Vagina (tissue), 2 donors: ENCODE measurements around the gene CEP63. TPM values are rescaled to one million over a fixed set of nuclear protein-coding genes. Genes with fewer than 3 reads are reported as not detected.
A peak's percentile ranks its signal among the peaks of the same experiment; 100 is the strongest.

Experiments
- DNase-seq, 2 donors: peaks; one replicate each; pipeline ENCODE4 v3.0.0-alpha.2; 2017; ENCODE audit errors: extremely low spot score in 2 of 2
- H3K27ac ChIP-seq: fragments of 200-600 bp; sonication (generic); one replicate; pipeline ENCODE4 v1.5.1; 2019
- H3K27me3 ChIP-seq: fragments of 200-600 bp; sonication (generic); one replicate; pipeline ENCODE4 v1.5.1; 2019
- H3K36me3 ChIP-seq, 2 donors: fragments of 200-600 bp; sonication (generic); one replicate each; pipeline ENCODE4 v1.5.1; 2017 to 2019
- H3K4me1 ChIP-seq: fragments of 200-600 bp; sonication (generic); one replicate; pipeline ENCODE4 v1.5.1; 2019
- H3K4me3 ChIP-seq, 2 donors: fragments of 200-600 bp; sonication (generic); 1 replicate in 1 of 2; 2 replicates in 1 of 2; pipeline ENCODE4 v1.5.1; 2016 to 2019
- H3K9me3 ChIP-seq: fragments of 200-600 bp; sonication (generic); one replicate; pipeline ENCODE4 v1.5.1; 2019
- CTCF ChIP-seq, 3 experiments: fragments of 450-650 bp in 2 of 3; fragments of 200-600 bp in 1 of 3; sonication (generic) in 1 of 3; IDR thresholded peaks; one replicate each; pipeline ENCODE4 v1.5.1; 2017 to 2019; ENCODE audit warnings: antibody characterized with exemption in 3 of 3, mild to moderate bottlenecking in 2 of 3, moderate library complexity in 2 of 3
- POLR2A ChIP-seq, 2 donors: fragments of 450-650 bp; IDR thresholded peaks; one replicate each; pipeline ENCODE4 v1.6.1; 2017; ENCODE audit warnings: antibody characterized with exemption in 2 of 2, mild to moderate bottlenecking in 2 of 2, moderate library complexity in 2 of 2
- POLR2AphosphoS5 ChIP-seq, 2 donors: sonication (generic); formaldehyde crosslinking; IDR thresholded peaks; one replicate each; pipeline ENCODE4 v1.9.0; 2017; ENCODE audit warnings: antibody characterized with exemption in 2 of 2, mild to moderate bottlenecking in 2 of 2, low read depth in 1 of 2; ENCODE audit not compliant: insufficient read depth in 1 of 2
- intact Hi-C: fragments of 100-400 bp; cut with DNase I; formaldehyde crosslinking; loops from one replicate; pipeline ENCODE4 v1.15.1; 2023
- total RNA-seq: library from RNA; depleted of rRNA; stranded (reverse); fragments of >200 nt; gene quantifications from one replicate; pipeline ENCODE4 v1.2.3, GENCODE V29; 2016

Gene CEP63
- total RNA-seq, 1 donor from 2014 or later, result 12.5 TPM

GRCh38 chr3:134601539-134602439 lies 115.9 kb downstream of the CEP63 start:
- peak in 1 of 2 donors; percentile 91 for DNase-seq
- Histone ChIP-seq H3K36me3 (no peaks in the 10 kb centered on the region), H3K27ac (no peak overlapping the region), H3K4me1 (no peaks in the 10 kb centered on the region), H3K27me3 (no peaks in the 10 kb centered on the region), H3K4me3 (no peak overlapping the region), H3K9me3 (no peaks in the 10 kb centered on the region)
- intact Hi-C loops, result loop anchor here (10.0 kb wide), 1 partner anchor 1293 kb away; no protein-coding TSS in a partner anchor
- no peak for TF ChIP-seq POLR2A (IDR thresholded peaks at IDR 0.05)
- TF ChIP-seq CTCF (IDR thresholded peaks at IDR 0.05), result no peak
- no peak for TF ChIP-seq POLR2AphosphoS5 (IDR thresholded peaks at IDR 0.05; ENCODE audit: insufficient read depth in 1 of 2, low read depth in 1 of 2)

GRCh38 chr3:134602440-134602814 lies 116.6 kb downstream of the CEP63 start:
- H3K4me3 ChIP-seq, result no peak overlapping the region
- H3K27me3 ChIP-seq, result no peaks in the 10 kb centered on the region
- no peaks in the 10 kb centered on the region for H3K9me3 ChIP-seq
- no peaks in the 10 kb centered on the region for H3K4me1 ChIP-seq
- H3K27ac ChIP-seq, result no peak overlapping the region
- intact Hi-C loops, result loop anchor here (10.0 kb wide), 1 partner anchor 1292 kb away; no protein-coding TSS in a partner anchor
- peak in 1 of 2 donors; percentile 94 for DNase-seq
- TF ChIP-seq CTCF (IDR thresholded peaks at IDR 0.05) (no peak), POLR2A (IDR thresholded peaks at IDR 0.05) (no peak), POLR2AphosphoS5 (IDR thresholded peaks at IDR 0.05; ENCODE audit: insufficient read depth in 1 of 2, low read depth in 1 of 2) (no peak)
- no peaks in the 10 kb centered on the region for H3K36me3 ChIP-seq

GRCh38 chr3:134603480-134603879 lies 117.6 kb downstream of the CEP63 start:
- Histone ChIP-seq H3K4me3 (no peak overlapping the region), H3K27ac (no peak overlapping the region), H3K36me3 (no peaks in the 10 kb centered on the region), H3K4me1 (no peaks in the 10 kb centered on the region), H3K27me3 (no peaks in the 10 kb centered on the region), H3K9me3 (no peaks in the 10 kb centered on the region)
- intact Hi-C loops, result loop anchor here (10.0 kb wide), 1 partner anchor 1291 kb away; no protein-coding TSS in a partner anchor
- DNase-seq, result peak in 1 of 2 donors; percentile 84
- TF ChIP-seq CTCF (IDR thresholded peaks at IDR 0.05), result no peak
- TF ChIP-seq POLR2AphosphoS5 (IDR thresholded peaks at IDR 0.05; ENCODE audit: insufficient read depth in 1 of 2, low read depth in 1 of 2), result no peak
- no peak for TF ChIP-seq POLR2A (IDR thresholded peaks at IDR 0.05)

- Histone ChIP-seq H3K36me3 (no peaks in the 10 kb centered on the region), H3K27ac (no peak overlapping the region), H3K4me1 (no peaks in the 10 kb centered on the region), H3K27me3 (no peaks in the 10 kb centered on the region), H3K9me3 (no peaks in the 10 kb centered on the region), H3K4me3 (no peak overlapping the region)
- intact Hi-C loops, result loop anchor here (10.0 kb wide), 1 partner anchor 1291 kb away; no protein-coding TSS in a partner anchor
- no peak for TF ChIP-seq POLR2AphosphoS5 (IDR thresholded peaks at IDR 0.05; ENCODE audit: insufficient read depth in 1 of 2, low read depth in 1 of 2)
- no peak for TF ChIP-seq CTCF (IDR thresholded peaks at IDR 0.05)
- no peak for TF ChIP-seq POLR2A (IDR thresholded peaks at IDR 0.05)
- peak in 1 of 2 donors; percentile 77 for DNase-seq
These were observed 118.1 kb downstream of the CEP63 start for GRCh38 chr3:134603956-134604355.

- DNase-seq, result peak; percentile 77 to 79
- Histone ChIP-seq H3K27me3 (no peaks in the 10 kb centered on the region), H3K4me3 (no peak overlapping the region), H3K36me3 (no peaks in the 10 kb centered on the region), H3K9me3 (no peaks in the 10 kb centered on the region), H3K27ac (no peak overlapping the region), H3K4me1 (no peaks in the 10 kb centered on the region)
- TF ChIP-seq POLR2A (IDR thresholded peaks at IDR 0.05), result no peak
- TF ChIP-seq POLR2AphosphoS5 (IDR thresholded peaks at IDR 0.05; ENCODE audit: insufficient read depth in 1 of 2, low read depth in 1 of 2), result no peak
- TF ChIP-seq CTCF (IDR thresholded peaks at IDR 0.05), result no peak
- intact Hi-C loops, result loop anchor here (10.0 kb wide), 1 partner anchor 1289 kb away; no protein-coding TSS in a partner anchor
These were observed 119.7 kb downstream of the CEP63 start for GRCh38 chr3:134605556-134605955.
